ENCODE data around the gene LMCD1. TPM values are rescaled to one million over a fixed set of nuclear protein-coding genes. Genes with fewer than 3 reads are reported as not detected.

LMCD1 gene
- total and polyA plus RNA-seq, 2 of the 8 experiments (the other 6 are each of a cell fraction or from before 2014, with no cell fraction given) = 12.3 to 26.5 TPM

GRCh38 chr3:8520816-8521403 is 19.3 kb downstream of the LMCD1 start (continued):
- TF ChIP-seq SIRT6 (IDR thresholded peaks at IDR 0.05; ENCODE audit: low read length) (no peak), EZH2 (IDR thresholded peaks at IDR 0.05; ENCODE audit: low read depth, low read length, severe bottlenecking) (no peak)

All from H1 (cell line).